Suprapubic skin (tissue), 3 donors: ENCODE measurements around the gene TGFBR3.

ENCODE experiments used
- EP300 ChIP-seq: sonication (generic); formaldehyde crosslinking; IDR thresholded peaks from one replicate; pipeline ENCODE4 v1.6.1; 2017; ENCODE audit warnings: antibody characterized with exemption
- TF ChIP-seq, protein P1 (sequence below), 2 donors: fragments of 200-600 bp in 1 of 2; fragments of 450-650 bp in 1 of 2; sonication (generic) in 1 of 2; IDR thresholded peaks; one replicate each; pipeline ENCODE4 v1.5.1; 2016 to 2019; ENCODE audit warnings: antibody characterized with exemption in 2 of 2, mild to moderate bottlenecking in 1 of 2, moderate library complexity in 1 of 2

DNA sequence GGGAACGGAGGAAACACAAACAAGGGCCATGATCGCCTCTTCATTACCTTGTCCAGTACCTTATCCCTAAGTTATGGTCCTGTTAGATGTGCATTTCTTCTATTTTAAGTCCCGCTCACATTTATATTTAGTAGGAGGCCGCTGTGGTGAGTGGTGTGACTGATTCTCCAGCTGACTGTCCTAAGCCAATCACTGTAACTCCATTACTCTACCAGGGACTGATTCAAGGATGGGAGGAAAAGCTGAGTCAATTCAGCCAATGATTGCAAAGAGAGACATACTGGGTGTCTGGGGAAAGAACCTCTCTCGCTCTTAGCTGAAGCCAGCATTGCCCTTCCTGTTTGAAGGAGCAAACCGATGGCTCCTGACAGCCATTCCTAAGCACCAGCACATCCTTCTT lies 59.7 kb downstream of the TGFBR3 start:
- TF ChIP-seq EP300 = no peak
- TF ChIP-seq, protein P1, sequence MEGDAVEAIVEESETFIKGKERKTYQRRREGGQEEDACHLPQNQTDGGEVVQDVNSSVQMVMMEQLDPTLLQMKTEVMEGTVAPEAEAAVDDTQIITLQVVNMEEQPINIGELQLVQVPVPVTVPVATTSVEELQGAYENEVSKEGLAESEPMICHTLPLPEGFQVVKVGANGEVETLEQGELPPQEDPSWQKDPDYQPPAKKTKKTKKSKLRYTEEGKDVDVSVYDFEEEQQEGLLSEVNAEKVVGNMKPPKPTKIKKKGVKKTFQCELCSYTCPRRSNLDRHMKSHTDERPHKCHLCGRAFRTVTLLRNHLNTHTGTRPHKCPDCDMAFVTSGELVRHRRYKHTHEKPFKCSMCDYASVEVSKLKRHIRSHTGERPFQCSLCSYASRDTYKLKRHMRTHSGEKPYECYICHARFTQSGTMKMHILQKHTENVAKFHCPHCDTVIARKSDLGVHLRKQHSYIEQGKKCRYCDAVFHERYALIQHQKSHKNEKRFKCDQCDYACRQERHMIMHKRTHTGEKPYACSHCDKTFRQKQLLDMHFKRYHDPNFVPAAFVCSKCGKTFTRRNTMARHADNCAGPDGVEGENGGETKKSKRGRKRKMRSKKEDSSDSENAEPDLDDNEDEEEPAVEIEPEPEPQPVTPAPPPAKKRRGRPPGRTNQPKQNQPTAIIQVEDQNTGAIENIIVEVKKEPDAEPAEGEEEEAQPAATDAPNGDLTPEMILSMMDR (IDR thresholded peaks at IDR 0.05) = no peak
